HG02938 (cell line): ENCODE measurements around the gene KCNQ1.

Experiments used
- ATAC-seq: cut with Tn5 transposase; IDR thresholded peaks from one replicate; pipeline ENCODE4 v1.9.1; 2021; ENCODE audit warnings: mild to moderate bottlenecking, moderate library complexity; ENCODE audit not compliant: unreplicated experiment

KCNQ1 gene

DNA sequence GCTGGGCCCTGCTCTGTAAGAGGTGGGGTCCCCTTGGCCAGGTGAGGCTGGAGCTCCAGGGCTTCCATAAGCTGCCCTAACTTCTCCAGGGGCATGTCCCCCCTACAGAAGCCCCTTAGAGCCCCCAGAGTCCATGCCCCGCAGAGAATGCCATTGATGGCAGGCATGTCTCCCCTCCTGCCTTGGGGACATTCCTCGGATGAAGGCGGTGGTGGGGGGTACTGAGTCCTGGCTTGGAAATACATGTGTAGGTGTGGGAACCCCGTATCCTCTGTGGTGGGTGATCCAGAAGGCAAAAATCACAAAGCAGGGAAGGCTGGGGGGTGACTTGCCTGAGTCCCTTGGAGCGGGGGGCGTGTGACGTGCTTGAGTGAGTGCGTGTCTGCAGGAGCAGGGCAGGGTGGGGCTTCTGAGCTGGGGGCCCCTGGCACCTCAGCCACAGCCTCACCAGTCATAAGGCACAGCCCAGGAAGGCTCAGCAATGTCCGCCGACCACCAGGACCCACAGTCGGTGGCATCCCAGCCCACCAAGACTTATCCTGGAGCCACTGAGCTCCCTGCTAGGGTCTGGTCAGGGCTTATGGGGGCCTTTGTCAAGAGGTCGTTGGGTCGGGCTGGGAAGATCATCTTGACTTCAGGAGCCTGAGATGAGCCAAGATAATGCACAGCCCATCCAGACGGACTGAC is 324.7 kb downstream of the KCNQ1 start:
- ATAC-seq = no peak

DNA sequence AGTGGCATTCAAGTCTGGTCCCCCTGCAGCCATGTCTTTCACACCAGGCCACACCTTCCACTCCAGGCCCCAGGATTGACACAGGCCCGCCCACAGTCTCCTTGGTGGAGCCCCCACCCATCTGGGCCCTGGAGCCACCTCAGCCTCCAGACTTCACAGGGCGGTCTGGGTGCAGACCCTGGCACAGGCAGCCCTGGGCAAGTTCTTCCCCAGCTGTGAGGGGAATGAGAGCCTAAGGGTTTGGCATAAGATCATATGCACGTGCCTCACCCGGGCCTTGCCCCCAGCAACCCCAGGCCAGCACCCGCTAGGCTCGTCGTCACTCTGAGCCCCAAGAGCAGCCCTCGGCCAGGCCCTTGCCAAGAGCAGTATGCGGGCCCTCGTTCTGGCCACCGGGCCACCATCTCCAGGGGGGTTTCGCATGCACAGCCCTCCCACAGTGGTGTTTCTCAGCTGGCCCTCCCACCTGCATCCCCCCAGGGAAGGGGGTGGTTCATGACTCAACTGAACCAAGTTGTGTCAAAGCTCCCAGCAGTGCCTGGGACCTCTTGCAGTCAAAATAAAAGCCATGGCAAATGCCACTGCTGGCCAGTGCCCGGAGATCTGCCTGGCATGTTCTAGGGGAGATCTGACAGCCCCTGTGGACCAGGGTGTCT is 325.4 kb downstream of the KCNQ1 start:
- ATAC-seq = no peak

GRCh38 chr11:2770761-2771301 is 326.0 kb downstream of the KCNQ1 start:
- ATAC-seq = no peak

GRCh38 chr11:2771758-2772466 is 327.1 kb downstream of the KCNQ1 start:
- ATAC-seq = no peak

- ATAC-seq = no peak
Measured at GRCh38 chr11:2772544-2773031, 327.8 kb downstream of the KCNQ1 start.

- no peak for ATAC-seq
Measured at GRCh38 chr11:2774173-2775082, 329.6 kb downstream of the KCNQ1 start.

DNA sequence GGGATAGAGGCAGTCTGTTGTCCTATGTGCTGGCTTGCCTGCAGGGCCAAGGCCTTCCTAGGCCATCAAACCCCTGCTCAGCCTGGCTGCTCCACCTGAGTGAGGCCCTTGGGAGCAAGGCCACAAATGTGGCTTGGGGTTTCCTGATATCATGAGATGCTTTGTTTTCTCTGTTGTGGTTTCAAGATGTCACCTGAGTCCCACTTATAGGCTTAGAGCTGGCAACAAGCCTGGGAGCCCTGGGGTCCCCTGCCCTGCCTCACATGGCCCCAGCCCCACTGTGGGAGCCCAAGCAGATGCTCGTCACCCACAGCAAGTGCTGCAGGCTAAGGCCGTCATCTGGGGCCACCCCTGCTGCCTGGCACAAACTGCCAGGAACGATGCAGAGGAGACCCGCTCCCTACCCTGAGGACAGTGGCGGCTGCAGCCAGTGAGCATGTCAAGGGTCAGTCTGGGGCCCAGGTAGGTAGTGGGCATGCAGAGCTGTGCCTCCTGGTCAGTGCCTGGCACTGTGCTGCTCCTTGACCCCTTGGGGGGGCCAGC is 330.3 kb downstream of the KCNQ1 start:
- ATAC-seq = no peak

DNA sequence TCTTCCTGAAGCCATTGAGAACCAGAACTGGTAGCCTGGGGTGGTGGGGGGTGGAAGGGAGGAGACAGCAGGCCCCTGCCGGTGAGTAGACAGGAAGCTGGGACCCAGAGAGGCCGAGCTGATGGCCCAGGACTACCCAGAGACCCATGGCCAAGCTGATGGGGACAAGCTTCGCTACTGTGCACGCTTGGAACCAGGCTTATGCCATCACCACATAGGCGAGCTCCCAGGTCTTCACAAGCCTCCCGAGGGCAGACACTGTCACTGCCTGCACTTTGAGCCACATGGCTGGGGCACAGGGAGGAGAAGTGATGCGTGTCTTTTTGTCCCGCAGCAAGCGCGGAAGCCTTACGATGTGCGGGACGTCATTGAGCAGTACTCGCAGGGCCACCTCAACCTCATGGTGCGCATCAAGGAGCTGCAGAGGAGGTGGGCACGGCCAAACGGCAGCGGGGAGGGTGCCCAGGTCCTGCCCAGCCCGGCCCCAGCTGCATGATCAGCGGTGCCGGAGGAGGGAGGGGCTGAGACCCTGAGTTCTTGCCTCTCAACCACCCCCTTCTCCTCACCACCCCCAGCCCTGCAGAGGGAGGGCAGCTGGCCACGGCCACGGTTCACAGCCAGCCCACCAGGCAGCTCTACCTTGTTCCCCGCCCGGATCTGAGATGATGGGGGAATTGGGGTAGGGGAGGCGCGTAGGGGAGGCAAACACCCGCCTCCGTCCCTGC is 331.0 kb downstream of the KCNQ1 start:
- ATAC-seq = no peak

DNA sequence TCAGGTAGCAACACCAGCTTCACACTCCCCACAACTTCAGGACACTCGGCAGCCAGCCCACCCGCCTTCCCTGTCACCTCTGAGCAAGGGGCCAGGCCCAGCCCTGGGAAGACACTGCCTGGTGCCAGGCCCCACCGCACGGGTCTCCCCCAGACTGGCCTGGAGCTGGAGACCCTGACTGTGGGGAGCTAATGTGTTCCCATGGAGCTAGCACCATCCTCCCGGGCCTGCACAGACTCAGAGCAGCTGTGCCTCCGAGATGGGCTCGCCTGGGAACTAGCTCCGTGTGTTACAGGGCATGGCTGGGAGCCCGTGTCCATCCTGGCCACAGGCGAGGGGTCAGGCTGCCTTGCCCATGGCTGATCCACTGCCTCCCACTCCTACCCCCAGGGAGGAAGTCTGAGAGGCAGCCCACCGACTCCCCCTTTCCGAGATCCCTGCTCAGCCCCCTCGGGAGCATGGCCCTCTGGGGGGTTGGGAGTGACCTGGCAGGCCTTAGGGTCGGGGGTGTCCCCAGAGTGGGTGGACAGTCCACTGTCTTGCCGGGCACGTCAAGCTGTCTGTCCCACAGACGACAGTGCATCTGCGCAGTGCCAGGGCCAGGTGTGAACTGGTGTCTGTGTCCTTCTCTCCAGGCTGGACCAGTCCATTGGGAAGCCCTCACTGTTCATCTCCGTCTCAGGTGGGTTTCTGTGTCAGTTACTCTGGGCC is 331.7 kb downstream of the KCNQ1 start:
- ATAC-seq = no peak

GRCh38 chr11:2777386-2777785 is 332.6 kb downstream of the KCNQ1 start:
- ATAC-seq = no peak

- ATAC-seq = no peak
Measured at GRCh38 chr11:2777871-2778629, 333.2 kb downstream of the KCNQ1 start.

DNA sequence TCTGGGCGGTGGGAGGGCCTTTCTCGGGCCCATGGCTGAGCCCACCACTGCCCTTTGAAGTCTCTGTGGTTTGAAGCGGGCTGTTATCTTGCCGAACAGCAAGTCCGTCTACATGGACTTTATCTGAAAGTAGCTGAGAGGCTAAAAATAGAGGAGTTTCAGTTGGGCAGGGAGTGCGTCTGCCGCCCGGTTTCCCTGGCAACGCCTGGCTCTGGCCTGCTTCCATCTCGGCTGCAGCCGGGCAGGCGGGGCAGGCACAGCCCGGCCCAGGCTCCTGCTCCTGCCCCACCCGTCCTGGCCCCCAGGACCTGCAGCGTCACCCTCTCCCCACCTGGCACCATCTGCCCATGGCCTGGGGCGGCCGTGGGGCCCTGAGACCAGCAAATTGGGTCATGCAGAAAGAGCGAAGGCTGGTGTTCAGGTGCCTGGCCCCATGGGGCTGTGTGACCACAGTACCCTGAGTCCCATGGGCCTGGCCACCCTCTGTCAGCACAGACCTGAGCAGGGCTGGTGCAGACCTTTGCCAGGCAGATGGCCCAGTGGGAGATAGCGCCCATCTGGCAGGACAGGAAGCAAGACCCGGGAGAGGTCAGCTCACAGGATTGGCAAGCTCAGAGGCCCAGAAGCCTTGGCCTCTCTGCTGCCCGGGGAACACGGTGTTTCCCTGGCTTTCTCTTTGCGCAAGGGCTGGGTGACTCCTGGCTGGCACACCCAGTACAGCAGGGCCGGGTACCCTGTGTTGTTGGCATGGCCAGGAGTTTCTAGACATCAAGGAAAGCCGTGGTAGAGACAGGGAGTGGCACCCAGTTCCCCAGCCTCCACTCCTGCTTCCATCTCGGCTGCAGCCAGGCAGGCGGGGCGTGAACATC is 334.1 kb downstream of the KCNQ1 start:
- peak; percentile 63 for ATAC-seq

DNA sequence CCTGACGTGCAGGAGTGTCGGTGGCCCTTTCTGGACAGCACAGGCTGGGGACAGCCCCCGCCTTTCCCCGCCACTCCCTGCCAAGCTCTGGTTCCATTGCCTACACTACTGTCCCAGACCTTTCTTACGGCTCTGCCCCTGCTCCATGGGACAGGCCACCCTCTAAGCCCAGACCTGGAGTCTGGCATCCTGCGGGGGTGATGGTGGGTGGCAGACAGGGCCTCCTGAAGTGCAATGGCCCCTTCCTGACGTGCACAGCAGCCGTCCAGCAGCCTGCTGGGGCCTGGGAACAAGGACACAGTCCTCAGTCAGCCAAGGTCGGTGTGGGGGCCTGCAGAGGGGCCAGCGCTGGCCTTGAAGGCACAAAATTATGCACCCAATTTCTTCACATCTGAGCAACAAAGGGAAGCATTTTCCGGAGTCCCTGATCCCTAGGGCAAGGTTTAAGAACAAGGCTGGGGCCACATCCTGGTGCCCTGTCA is 334.7 kb downstream of the KCNQ1 start:
- no peak for ATAC-seq

DNA sequence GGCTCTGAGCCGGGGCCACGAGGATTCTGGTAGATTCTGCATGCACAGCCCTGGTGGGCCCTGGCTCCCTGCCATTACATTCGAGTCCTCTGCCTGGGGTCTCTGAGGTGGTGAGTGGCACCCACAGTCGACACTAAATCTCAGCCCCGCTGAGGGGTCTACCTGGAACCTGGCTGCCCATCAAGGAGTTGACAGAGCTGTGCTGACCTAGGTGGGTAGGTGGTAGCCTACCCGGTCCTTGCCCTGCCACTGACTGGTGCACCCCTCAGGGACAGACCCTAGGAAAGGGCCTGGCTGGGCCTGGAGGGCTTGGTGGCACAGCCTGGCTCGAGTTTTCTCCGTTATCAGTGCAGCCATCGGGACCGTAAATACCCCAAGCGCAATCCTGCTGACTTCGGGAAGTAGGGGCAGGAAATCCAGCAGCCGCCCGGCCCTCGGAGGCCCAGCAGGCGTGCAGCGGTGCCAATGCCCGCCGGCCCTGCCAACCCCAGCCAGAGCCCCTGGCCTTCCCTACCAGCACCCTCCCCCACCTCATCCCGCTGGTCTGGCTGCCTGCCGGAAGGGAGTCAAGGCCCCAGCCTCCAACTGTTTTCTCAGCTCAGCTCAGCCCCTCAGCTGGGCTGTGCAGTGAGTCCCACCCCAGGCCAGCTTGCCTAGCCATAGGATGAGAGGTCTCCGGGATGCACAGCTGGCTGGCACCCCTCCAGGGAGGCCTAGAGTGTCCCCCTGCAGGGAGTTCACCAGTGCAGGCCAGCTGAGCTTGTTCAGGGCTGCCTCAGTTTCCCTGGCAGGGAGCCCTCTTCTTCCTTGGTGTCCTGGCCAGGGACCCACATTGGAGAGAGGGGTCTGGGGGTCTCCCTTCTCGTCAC is 335.4 kb downstream of the KCNQ1 start:
- no peak for ATAC-seq

GRCh38 chr11:2780850-2781407 is 336.1 kb downstream of the KCNQ1 start:
- ATAC-seq = no peak
